HG03064 (cell line): Measurements from ENCODE around the gene EID1.
"Not testable (repeated sequence)": the region's sequence is repeated elsewhere in the genome, so short reads cannot be mapped to it uniquely, and the experiment has no call there.

Experiments used
- ATAC-seq: cut with Tn5 transposase; IDR thresholded peaks from one replicate; pipeline ENCODE4 v1.9.1; 2021; ENCODE audit warnings: low read depth; ENCODE audit not compliant: unreplicated experiment

EID1 gene, protein sequence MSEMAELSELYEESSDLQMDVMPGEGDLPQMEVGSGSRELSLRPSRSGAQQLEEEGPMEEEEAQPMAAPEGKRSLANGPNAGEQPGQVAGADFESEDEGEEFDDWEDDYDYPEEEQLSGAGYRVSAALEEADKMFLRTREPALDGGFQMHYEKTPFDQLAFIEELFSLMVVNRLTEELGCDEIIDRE

DNA sequence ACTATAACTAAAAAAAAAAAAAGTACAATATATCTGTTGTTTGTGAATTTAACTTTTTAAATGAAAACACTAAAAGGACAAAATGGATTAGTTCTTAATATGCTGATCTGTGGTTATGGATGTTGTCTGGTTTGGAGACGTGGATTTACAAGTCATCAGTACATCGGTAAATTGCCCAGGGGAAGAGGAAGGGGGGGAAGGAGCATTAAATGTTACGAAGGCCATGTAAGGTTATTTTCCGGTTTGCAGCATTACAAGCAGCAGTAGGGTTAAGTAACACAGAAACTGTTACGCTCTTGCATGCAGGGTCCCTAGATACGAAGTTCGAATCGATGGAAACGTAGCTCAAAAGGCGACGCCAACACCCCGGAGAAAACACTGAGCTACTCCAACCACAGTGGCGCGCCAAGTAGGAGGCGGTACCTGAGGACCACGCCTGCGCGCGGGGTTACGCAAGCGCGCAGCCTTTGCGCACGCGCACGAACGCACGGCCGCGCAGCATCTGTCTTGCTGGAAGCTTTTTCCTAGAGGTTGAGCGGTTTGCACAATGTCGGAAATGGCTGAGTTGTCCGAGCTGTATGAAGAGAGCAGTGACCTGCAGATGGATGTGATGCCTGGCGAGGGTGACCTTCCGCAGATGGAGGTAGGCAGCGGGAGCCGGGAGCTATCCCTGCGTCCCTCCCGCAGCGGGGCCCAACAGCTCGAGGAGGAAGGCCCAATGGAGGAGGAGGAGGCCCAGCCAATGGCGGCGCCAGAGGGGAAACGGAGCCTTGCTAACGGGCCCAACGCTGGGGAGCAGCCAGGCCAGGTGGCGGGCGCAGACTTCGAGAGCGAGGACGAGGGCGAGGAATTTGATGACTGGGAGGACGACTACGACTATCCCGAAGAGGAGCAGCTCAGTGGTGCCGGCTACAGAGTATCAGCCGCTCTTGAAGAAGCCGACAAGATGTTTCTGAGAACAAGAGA, at the start of gene EID1:
Gene EID1, plus strand, starts transcription at position 505 of the 966 bp plus-strand sequence. Its CDS starts 43 bp downstream, at position 548.
- ATAC-seq, result peak; percentile 94

- no peak for ATAC-seq
Observed at GRCh38 chr15:48828471-48828870, 49.5 kb upstream of the EID1 start.

DNA sequence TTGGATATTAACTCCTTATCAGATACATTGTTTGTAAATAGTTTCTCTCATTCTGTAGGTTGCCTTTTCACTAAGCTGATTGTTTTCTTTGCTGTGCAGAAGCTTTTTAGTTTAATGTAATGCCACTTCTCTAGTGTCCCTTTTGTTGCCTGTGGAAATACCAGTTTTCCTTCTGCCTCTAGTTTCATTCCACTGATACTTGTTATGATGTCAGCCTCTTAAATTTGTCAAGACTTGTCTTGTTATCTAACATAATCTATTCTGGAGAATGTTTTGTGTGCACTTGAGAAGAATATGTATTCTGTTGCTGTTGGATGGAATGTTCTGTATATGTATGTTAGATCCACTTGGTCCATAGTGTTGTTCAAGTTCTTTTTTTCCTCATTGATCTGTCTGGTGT, 49.0 kb upstream of the EID1 start:
- ATAC-seq, result no peak

- no peak for ATAC-seq
Observed at GRCh38 chr15:48832648-48833047, 45.3 kb upstream of the EID1 start.

- no peak for ATAC-seq
Observed at GRCh38 chr15:48833526-48834239, 44.3 kb upstream of the EID1 start.

- ATAC-seq, result no peak
Observed at GRCh38 chr15:48834756-48835155, 43.2 kb upstream of the EID1 start.

- ATAC-seq, result no peak
Observed at GRCh38 chr15:48842501-48842900, 35.4 kb upstream of the EID1 start.

DNA sequence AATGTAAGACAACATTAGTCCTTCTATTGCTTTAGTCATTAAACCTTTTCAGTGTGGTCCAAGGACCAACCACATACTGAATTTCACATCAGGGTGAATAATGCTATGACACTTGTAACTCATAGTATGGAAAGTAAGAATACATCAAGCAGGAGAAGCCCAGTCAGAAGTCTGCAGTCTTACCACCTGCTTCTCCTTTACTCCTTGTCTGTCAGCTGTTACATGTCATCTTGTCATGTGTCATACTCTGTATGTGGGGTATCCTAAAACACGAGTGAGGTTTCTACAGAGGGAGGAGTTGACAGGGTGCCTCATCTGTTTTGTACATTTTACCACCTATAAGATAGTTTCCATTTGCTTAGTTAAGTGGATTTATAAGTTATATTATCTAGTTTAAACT, 32.8 kb upstream of the EID1 start:
- no peak for ATAC-seq

DNA sequence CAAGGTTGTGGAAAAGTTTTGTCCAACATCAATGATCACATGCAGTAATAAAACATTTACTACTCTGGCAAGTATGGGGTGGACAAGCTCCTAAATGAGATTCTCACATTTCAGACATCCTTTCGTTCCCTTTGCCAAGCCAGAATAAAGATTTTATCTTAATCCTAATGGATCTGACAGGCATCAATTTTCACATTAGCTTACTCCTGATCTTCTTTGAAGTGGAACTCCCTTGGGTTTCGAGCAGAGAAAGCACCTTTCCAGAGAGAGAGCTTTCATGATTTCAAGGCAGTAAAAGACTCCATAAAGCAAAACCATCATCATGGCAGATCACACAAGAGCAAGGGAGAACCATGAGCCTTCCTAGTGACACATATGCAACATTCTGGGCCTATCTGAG, 27.3 kb upstream of the EID1 start:
- ATAC-seq, result no peak

DNA sequence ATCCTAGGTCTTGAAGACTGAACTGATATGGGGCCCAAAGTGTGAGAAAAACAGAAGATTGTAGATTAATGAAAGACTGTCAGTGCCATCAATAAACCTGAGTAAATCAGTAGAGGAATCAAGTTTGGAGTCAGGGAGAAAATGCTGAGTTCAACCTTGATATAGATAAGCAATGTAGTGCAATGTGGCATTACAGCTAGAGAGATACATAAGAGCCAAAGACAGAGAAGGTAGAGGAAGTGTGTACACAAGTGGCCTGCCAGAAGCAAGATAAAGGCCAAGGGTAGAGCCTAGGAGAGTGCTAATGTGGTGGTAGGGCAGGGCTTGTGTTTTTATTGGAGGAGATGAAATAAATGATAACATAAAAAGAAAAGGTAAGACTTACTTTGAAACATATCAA, 26.0 kb upstream of the EID1 start:
- ATAC-seq, result no peak

DNA sequence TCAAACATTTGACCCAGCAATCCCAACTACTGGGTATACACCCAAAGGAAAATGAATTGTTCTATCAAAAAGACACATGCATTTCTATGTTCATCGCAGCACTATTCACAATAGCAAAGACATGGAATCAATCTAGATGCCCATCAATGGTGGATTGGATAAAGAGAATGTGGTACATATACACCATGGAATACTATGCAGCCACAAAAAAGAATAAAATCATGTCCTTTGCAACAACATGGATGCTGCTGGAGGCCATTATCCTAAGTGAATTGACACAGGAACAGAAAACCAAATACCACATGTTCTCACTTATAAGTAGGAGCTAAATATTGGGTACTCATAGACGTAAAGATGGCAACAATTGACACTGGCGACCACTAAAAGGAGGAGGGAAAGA, 23.5 kb upstream of the EID1 start:
- ATAC-seq, result not testable (repeated sequence)

DNA sequence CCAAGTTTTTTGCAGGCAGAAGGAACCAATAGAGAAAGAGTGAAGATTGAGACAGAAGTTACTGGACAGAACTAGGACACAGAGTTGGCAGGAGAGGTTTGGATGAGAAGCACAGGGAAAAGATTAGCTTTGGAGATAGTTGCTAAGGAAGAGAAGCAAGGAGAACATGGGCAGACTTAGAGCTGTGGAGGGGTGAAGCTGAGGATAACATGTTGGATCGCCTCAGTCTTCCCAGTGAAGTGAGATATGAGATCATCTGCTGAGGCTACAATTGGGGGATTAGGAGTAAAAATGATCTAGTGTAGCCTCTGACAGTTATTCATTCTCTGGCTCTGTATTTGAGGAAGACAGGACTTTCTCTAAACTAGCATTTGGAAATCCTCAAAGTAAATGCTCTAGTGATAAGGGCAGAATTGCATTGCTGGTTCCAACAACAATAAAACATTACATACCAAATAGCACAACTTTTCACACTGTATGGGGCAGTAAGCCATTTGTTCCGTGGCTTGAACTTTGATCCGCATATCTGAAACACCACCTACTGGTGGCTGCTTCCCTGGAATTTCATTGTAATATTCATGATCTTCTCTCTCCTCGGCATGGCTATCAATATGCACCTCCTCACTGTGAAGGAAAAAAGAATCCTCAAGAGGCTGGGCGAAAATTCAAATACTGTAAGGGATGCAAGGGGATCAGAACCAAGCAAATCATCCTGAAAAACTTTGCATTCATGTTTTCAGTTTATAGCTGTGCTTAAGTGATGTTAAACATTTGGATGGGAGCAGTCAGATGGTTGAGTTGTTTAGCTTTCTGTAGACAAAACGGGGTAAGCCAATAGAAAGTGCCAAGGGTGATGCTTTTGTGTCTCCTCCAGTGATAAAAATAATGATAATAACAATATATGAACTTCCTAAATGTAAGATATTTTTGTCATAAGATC, 22.2 kb upstream of the EID1 start:
- ATAC-seq, result no peak

DNA sequence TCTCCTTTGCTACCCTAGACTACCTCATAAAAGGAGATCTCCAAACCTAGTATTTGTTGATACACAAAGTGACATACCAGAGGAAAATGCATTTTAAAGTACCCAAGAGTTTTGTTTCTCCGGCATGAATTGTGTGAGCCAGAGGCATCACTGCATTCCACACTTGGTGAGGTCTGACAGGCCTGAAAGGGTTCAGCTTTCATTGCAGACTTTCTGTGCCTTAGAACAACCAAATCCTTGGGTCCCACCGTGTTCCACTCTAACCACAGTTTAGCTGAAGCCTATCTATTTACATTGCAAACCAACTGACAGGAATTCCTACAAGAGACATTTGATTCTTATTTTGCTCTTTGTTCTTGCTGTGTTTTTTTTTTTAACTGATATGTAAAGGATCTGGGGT, 21.0 kb upstream of the EID1 start:
- ATAC-seq, result no peak

DNA sequence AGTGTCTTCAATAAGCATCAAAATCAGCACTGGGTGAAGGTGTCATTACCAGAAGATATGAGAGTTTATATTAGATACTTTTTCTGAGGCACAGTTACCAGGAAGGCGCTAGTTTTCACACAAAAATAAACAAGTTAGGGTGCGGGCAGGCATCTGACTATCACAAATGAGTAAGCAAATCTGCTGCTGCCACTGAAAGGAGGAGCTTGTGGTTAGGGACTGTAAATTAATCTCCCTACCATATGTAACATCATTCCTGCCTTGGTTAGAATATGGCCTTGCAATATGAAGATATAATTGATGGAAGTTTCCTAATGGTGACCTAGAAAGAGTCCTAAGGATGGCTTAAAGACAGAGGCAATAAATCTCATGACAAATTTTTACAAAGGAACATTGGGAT, 19.5 kb upstream of the EID1 start:
- ATAC-seq, result no peak

GRCh38 chr15:48859426-48859825, 18.5 kb upstream of the EID1 start:
- ATAC-seq, result no peak

GRCh38 chr15:48861813-48862431, 16.0 kb upstream of the EID1 start:
- no peak for ATAC-seq

- ATAC-seq, result no peak
Observed at GRCh38 chr15:48862705-48863104, 15.2 kb upstream of the EID1 start.

- ATAC-seq, result no peak
Observed at GRCh38 chr15:48865370-48866079, 12.4 kb upstream of the EID1 start.

DNA sequence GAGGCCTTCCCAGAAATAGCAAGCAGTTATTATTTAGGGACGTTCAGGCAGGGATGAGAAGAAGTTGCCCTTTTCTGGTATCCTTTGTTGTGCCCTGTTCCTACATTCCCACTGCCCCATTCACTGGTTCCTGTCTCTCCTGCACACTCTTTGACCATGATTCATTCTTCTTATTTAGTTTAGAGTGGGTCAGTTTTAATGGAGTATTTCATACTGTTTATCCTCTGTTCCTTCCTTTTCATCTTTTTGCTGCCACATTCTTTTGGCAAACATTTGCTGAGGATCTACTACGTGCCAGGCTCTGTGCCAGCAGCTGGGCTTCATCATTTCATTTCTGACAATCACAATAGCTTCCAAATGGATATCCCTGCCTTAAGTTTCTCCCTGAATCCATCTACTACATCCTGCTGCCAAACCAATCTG, 11.8 kb upstream of the EID1 start:
- no peak for ATAC-seq
